HL-60 (cell line): ENCODE data around the gene NRXN3.
A peak's percentile ranks its signal among the peaks of the same experiment; 100 is the strongest.

Experiments used
- DNase-seq, 2 experiments: peaks; one replicate each; pipeline ENCODE4 v3.0.0-alpha.2; 2010 to 2020; ENCODE audit warnings: low read depth in 1 of 2, low spot score in 1 of 2
- H3K27ac ChIP-seq: fragments of 250-450 bp; sonication (Bioruptor Pico); replicated peaks from 2 replicates; pipeline ENCODE4 v1.5.1; 2020; ENCODE audit warnings: mild to moderate bottlenecking, moderate library complexity
- H3K27me3 ChIP-seq: fragments of 250-450 bp; sonication (Bioruptor Pico); 2 replicates; pipeline ENCODE4 v1.5.1; 2021; ENCODE audit warnings: mild to moderate bottlenecking, moderate library complexity; ENCODE audit not compliant: insufficient read depth, poor library complexity, severe bottlenecking
- H3K4me3 ChIP-seq: replicated peaks from 2 replicates; pipeline ENCODE4 v1.5.1; 2011; ENCODE audit warnings: mild to moderate bottlenecking, control low read depth, low read length; ENCODE audit not compliant: insufficient read depth
- CTCF ChIP-seq: IDR thresholded peaks from one replicate; pipeline ENCODE4 v1.5.1; 2011; ENCODE audit warnings: low read length, control low read depth, inconsistent platforms; ENCODE audit not compliant: insufficient read depth
- GABPA ChIP-seq: IDR thresholded peaks from 2 replicates; pipeline ENCODE4 v1.6.1; 2012; ENCODE audit warnings: low read depth
- POLR2AphosphoS5 ChIP-seq: IDR thresholded peaks from 2 replicates; pipeline ENCODE4 v1.6.1; 2012; ENCODE audit warnings: low read depth
- REST ChIP-seq: IDR thresholded peaks from 2 replicates; pipeline ENCODE4 v1.6.1; 2012; ENCODE audit warnings: low read depth; ENCODE audit not compliant: insufficient replicate concordance
- SPI1 ChIP-seq: IDR thresholded peaks from 2 replicates; pipeline ENCODE4 v1.6.1; 2012; ENCODE audit warnings: low read depth, mild to moderate bottlenecking, borderline replicate concordance

NRXN3 gene

GRCh38 chr14:79064214-79064613 is 894.0 kb downstream of the NRXN3 start:
- H3K27ac ChIP-seq, result no peak overlapping the region
- TF ChIP-seq CTCF, result no peak
- TF ChIP-seq SPI1, result peak; percentile 37; the same call in 1 of the 2 replicates
- no peaks in the 10 kb centered on the region for H3K27me3 ChIP-seq
- peak in 1 of 2 experiments; percentile 3 for DNase-seq
- no peak overlapping the region for H3K4me3 ChIP-seq

GRCh38 chr14:79074510-79074909 is 904.3 kb downstream of the NRXN3 start:
- TF ChIP-seq GABPA (no peak), REST (no peak), CTCF (no peak), SPI1 (no peak), POLR2AphosphoS5 (no peak)
- H3K27me3 ChIP-seq, result no peaks in the 10 kb centered on the region
- no peak overlapping the region for H3K4me3 ChIP-seq
- H3K27ac ChIP-seq, result no peak overlapping the region
- no peak for DNase-seq

- no peaks in the 10 kb centered on the region for H3K27me3 ChIP-seq
- H3K27ac ChIP-seq, result no peak overlapping the region
- no peak for DNase-seq
- TF ChIP-seq POLR2AphosphoS5 (no peak), GABPA (no peak), SPI1 (no peak), REST (no peak), CTCF (no peak)
- H3K4me3 ChIP-seq, result no peak overlapping the region
Measured at GRCh38 chr14:79076428-79076827, 906.3 kb downstream of the NRXN3 start.

- Histone ChIP-seq H3K27ac (no peak overlapping the region), H3K27me3 (no peaks in the 10 kb centered on the region), H3K4me3 (no peak overlapping the region)
- TF ChIP-seq POLR2AphosphoS5, result no peak
- no peak for TF ChIP-seq GABPA
- no peak for TF ChIP-seq SPI1
- no peak for TF ChIP-seq CTCF
- TF ChIP-seq REST, result no peak
- DNase-seq, result no peak
Measured at GRCh38 chr14:79077096-79077495, 906.9 kb downstream of the NRXN3 start.
